Activated naive CD8-positive, alpha-beta T cell treated with anti-CD3 and anti-CD28 coated beads for 36 hours (primary cell): ENCODE measurements around the gene PCK2. TPM values are rescaled to one million over a fixed set of nuclear protein-coding genes. Genes with fewer than 3 reads are reported as not detected.
"Not testable (repeated sequence)": the region's sequence is repeated elsewhere in the genome, so short reads cannot be mapped to it uniquely, and the experiment has no call there.

Experiments used
- DNase-seq: peaks from one replicate; pipeline ENCODE4 v3.0.0; 2021
- H3K27ac Mint-ChIP-seq: one replicate; pipeline ENCODE4 v1.8.0; 2022; ENCODE audit warnings: mild to moderate bottlenecking, moderate library complexity, mixed read lengths
- H3K27me3 Mint-ChIP-seq: one replicate; pipeline ENCODE4 v1.8.0; 2022; ENCODE audit warnings: mild to moderate bottlenecking, mixed read lengths
- H3K36me3 Mint-ChIP-seq: one replicate; pipeline ENCODE4 v1.8.0; 2021; ENCODE audit warnings: mild to moderate bottlenecking, mixed read lengths
- H3K4me1 Mint-ChIP-seq: one replicate; pipeline ENCODE4 v1.8.0; 2021; ENCODE audit warnings: mixed read lengths
- H3K4me3 Mint-ChIP-seq: one replicate; pipeline ENCODE4 v1.8.0; 2022; ENCODE audit warnings: mild to moderate bottlenecking, moderate library complexity, mixed read lengths
- H3K9me3 Mint-ChIP-seq: one replicate; pipeline ENCODE4 v1.8.0; 2022; ENCODE audit warnings: mixed read lengths
- total RNA-seq, 2 experiments: library from RNA; stranded (reverse); gene quantifications; one replicate each; pipeline ENCODE4 v1.2.3, GENCODE V29; 2021

Gene PCK2
- total RNA-seq: 100 to 1,000 TPM; 110 TPM

- peak within 1 kb of the TSS; percentile 98 for H3K27ac Mint-ChIP-seq
- H3K9me3 Mint-ChIP-seq: no peaks in the 10 kb centered on the region
Observed at GRCh38 chr14:24093901-24094840, at the start of gene PCK2. PCK2 (plus strand) TSS chr14:24094311; CDS start chr14:24094406, 95 bp downstream.

GRCh38 chr14:24049002-24049401 is 45.1 kb upstream of the PCK2 start:
- not testable (repeated sequence) for H3K9me3 Mint-ChIP-seq, H3K27me3 Mint-ChIP-seq, H3K36me3 Mint-ChIP-seq, H3K27ac Mint-ChIP-seq, H3K4me3 Mint-ChIP-seq, DNase-seq
- peaks cover 19% of the 10 kb centered on the region for H3K4me1 Mint-ChIP-seq

More at GRCh38 chr14:24093901-24094840, at the start of gene PCK2:
- DNase-seq: peak; percentile 91
- peaks cover 30% of the 10 kb centered on the region for H3K36me3 Mint-ChIP-seq
- H3K4me3 Mint-ChIP-seq: peak within 1 kb of the TSS; percentile 96
- no peaks in the 10 kb centered on the region for H3K27me3 Mint-ChIP-seq
- peaks cover 33% of the 10 kb centered on the region for H3K4me1 Mint-ChIP-seq

GRCh38 chr14:24050753-24051152 is 43.4 kb upstream of the PCK2 start:
- not testable (repeated sequence) for H3K27me3 Mint-ChIP-seq, H3K4me3 Mint-ChIP-seq, H3K9me3 Mint-ChIP-seq, H3K27ac Mint-ChIP-seq, H3K36me3 Mint-ChIP-seq, DNase-seq
- H3K4me1 Mint-ChIP-seq: peaks cover 14% of the 10 kb centered on the region

- H3K36me3 Mint-ChIP-seq: no peaks in the 10 kb centered on the region
- H3K27ac Mint-ChIP-seq: no peak overlapping the region
- H3K27me3 Mint-ChIP-seq: no peaks in the 10 kb centered on the region
- peaks cover 14% of the 10 kb centered on the region for H3K4me1 Mint-ChIP-seq
- H3K9me3 Mint-ChIP-seq: no peaks in the 10 kb centered on the region
- DNase-seq: no peak
- peak overlapping the region; percentile 69 for H3K4me3 Mint-ChIP-seq
Observed at GRCh38 chr14:24051176-24051788, 42.8 kb upstream of the PCK2 start.

- H3K4me1 Mint-ChIP-seq: peaks cover 14% of the 10 kb centered on the region
- peaks cover 3% of the 10 kb centered on the region for H3K27me3 Mint-ChIP-seq
- DNase-seq: peak; percentile 72
- H3K4me3 Mint-ChIP-seq: peak within 1 kb of the TSS; percentile 69
- H3K9me3 Mint-ChIP-seq: no peaks in the 10 kb centered on the region
- no peak within 1 kb of the TSS for H3K27ac Mint-ChIP-seq
- H3K36me3 Mint-ChIP-seq: no peaks in the 10 kb centered on the region
Observed at GRCh38 chr14:24051789-24052655, 42.1 kb upstream of the PCK2 start, which contains the start of gene CARMIL3. CARMIL3 (plus strand) TSS chr14:24052009; CDS start chr14:24052154, 145 bp downstream.

GRCh38 chr14:24052656-24053547 is 41.2 kb upstream of the PCK2 start:
- H3K27me3 Mint-ChIP-seq: peaks cover 3% of the 10 kb centered on the region
- H3K27ac Mint-ChIP-seq: peak overlapping the region; percentile 4
- H3K36me3 Mint-ChIP-seq: no peaks in the 10 kb centered on the region
- no peaks in the 10 kb centered on the region for H3K9me3 Mint-ChIP-seq
- H3K4me3 Mint-ChIP-seq: peak overlapping the region; percentile 57
- peaks cover 14% of the 10 kb centered on the region for H3K4me1 Mint-ChIP-seq
- peak; percentile 73 for DNase-seq

GRCh38 chr14:24053548-24054323 is 40.4 kb upstream of the PCK2 start:
- Mint-ChIP-seq H3K9me3 (no peaks in the 10 kb centered on the region), H3K27me3 (peaks cover 3% of the 10 kb centered on the region), H3K27ac (no peak overlapping the region), H3K4me1 (peaks cover 16% of the 10 kb centered on the region), H3K36me3 (no peaks in the 10 kb centered on the region), H3K4me3 (no peak overlapping the region)
- no peak for DNase-seq

GRCh38 chr14:24054324-24054641 is 39.8 kb upstream of the PCK2 start:
- Mint-ChIP-seq H3K4me1 (peaks cover 16% of the 10 kb centered on the region), H3K9me3 (no peaks in the 10 kb centered on the region), H3K27me3 (peaks cover 3% of the 10 kb centered on the region), H3K36me3 (no peaks in the 10 kb centered on the region), H3K27ac (no peak overlapping the region), H3K4me3 (no peak overlapping the region)
- no peak for DNase-seq

- H3K27me3 Mint-ChIP-seq: peaks cover 3% of the 10 kb centered on the region
Observed at GRCh38 chr14:24054646-24055045, 39.5 kb upstream of the PCK2 start.

GRCh38 chr14:24055971-24056799 is 37.9 kb upstream of the PCK2 start:
- H3K27me3 Mint-ChIP-seq: peaks cover 3% of the 10 kb centered on the region
- H3K4me3 Mint-ChIP-seq: no peak overlapping the region
- no peaks in the 10 kb centered on the region for H3K9me3 Mint-ChIP-seq
- no peak overlapping the region for H3K27ac Mint-ChIP-seq
- peaks cover 16% of the 10 kb centered on the region for H3K4me1 Mint-ChIP-seq
- DNase-seq: no peak
- no peaks in the 10 kb centered on the region for H3K36me3 Mint-ChIP-seq

More at GRCh38 chr14:24054646-24055045, 39.5 kb upstream of the PCK2 start:
- peaks cover 16% of the 10 kb centered on the region for H3K4me1 Mint-ChIP-seq
- H3K4me3 Mint-ChIP-seq: no peak overlapping the region
- H3K27ac Mint-ChIP-seq: no peak overlapping the region
- H3K36me3 Mint-ChIP-seq: no peaks in the 10 kb centered on the region
- DNase-seq: no peak
- no peaks in the 10 kb centered on the region for H3K9me3 Mint-ChIP-seq

- Mint-ChIP-seq H3K4me3 (no peak overlapping the region), H3K27me3 (peaks cover 3% of the 10 kb centered on the region), H3K4me1 (peaks cover 16% of the 10 kb centered on the region), H3K9me3 (no peaks in the 10 kb centered on the region), H3K27ac (no peak overlapping the region), H3K36me3 (no peaks in the 10 kb centered on the region)
- no peak for DNase-seq
Observed at GRCh38 chr14:24056800-24057184, 37.3 kb upstream of the PCK2 start.

GRCh38 chr14:24057271-24057670 is 36.8 kb upstream of the PCK2 start:
- Mint-ChIP-seq H3K27ac (no peak overlapping the region), H3K27me3 (peaks cover 3% of the 10 kb centered on the region), H3K9me3 (no peaks in the 10 kb centered on the region), H3K4me1 (peaks cover 16% of the 10 kb centered on the region), H3K4me3 (no peak overlapping the region), H3K36me3 (no peaks in the 10 kb centered on the region)
- no peak for DNase-seq

GRCh38 chr14:24057867-24058259 is 36.2 kb upstream of the PCK2 start:
- no peak overlapping the region for H3K27ac Mint-ChIP-seq

More at GRCh38 chr14:24057867-24058259, 36.2 kb upstream of the PCK2 start:
- DNase-seq: no peak
- Mint-ChIP-seq H3K4me1 (peaks cover 12% of the 10 kb centered on the region), H3K4me3 (no peak overlapping the region), H3K36me3 (no peaks in the 10 kb centered on the region), H3K9me3 (no peaks in the 10 kb centered on the region), H3K27me3 (peaks cover 3% of the 10 kb centered on the region)
